ENCODE results near the gene EP400. TPM values are rescaled to one million over a fixed set of nuclear protein-coding genes. Genes with fewer than 3 reads are reported as not detected.
"Not testable (repeated sequence)": the region's sequence is repeated elsewhere in the genome, so short reads cannot be mapped to it uniquely, and the experiment has no call there.

The EP400 gene
- total RNA-seq, 1 experiment from 2014 or later = 60.5 TPM

- TF ChIP-seq, protein P1, sequence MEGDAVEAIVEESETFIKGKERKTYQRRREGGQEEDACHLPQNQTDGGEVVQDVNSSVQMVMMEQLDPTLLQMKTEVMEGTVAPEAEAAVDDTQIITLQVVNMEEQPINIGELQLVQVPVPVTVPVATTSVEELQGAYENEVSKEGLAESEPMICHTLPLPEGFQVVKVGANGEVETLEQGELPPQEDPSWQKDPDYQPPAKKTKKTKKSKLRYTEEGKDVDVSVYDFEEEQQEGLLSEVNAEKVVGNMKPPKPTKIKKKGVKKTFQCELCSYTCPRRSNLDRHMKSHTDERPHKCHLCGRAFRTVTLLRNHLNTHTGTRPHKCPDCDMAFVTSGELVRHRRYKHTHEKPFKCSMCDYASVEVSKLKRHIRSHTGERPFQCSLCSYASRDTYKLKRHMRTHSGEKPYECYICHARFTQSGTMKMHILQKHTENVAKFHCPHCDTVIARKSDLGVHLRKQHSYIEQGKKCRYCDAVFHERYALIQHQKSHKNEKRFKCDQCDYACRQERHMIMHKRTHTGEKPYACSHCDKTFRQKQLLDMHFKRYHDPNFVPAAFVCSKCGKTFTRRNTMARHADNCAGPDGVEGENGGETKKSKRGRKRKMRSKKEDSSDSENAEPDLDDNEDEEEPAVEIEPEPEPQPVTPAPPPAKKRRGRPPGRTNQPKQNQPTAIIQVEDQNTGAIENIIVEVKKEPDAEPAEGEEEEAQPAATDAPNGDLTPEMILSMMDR (IDR thresholded peaks at IDR 0.05; ENCODE audit: insufficient read depth in 1 of 2, low read depth in 1 of 2, low read length in 1 of 2, severe bottlenecking in 1 of 2, unreplicated experiment in 1 of 2) = no peak
- Mint-ChIP-seq H3K27me3 (ENCODE audit: insufficient read depth, unreplicated experiment) (no peaks in the 10 kb centered on the region), H3K9me3 (ENCODE audit: unreplicated experiment) (peaks cover 16% of the 10 kb centered on the region), H3K4me3 (ENCODE audit: unreplicated experiment) (no peak overlapping the region), H3K36me3 (ENCODE audit: insufficient read depth, unreplicated experiment) (peaks cover 36% of the 10 kb centered on the region), H3K4me1 (ENCODE audit: low read depth, unreplicated experiment) (peaks cover 7% of the 10 kb centered on the region), H3K27ac (ENCODE audit: unreplicated experiment) (no peak overlapping the region)
- CTCF ChIA-PET = no interaction called here
- POLR2A ChIA-PET = no interaction called here
- intact Hi-C loops (cut with micrococcal nuclease; ENCODE audit: unreplicated experiment) = no loop called here
- Histone ChIP-seq H3K9me3 (no peaks in the 10 kb centered on the region), H3K4me1 (no peaks in the 10 kb centered on the region), H3K4me3 (ENCODE audit: low read depth, low read length) (no peak overlapping the region), H3K36me3 (ENCODE audit: control insufficient read depth, insufficient read depth, low read length) (no peaks in the 10 kb centered on the region; the same call in 1 of the 2 replicates), H3K27me3 (replicated peaks; ENCODE audit: control insufficient read depth, insufficient read depth, low read length) (no peaks in the 10 kb centered on the region)
- no peak for DNase-seq
- BruUV-seq (replicated peaks) = no TSS peak
Observed at GRCh38 chr12:132099739-132100138, 150.0 kb downstream of the EP400 start.

DNA sequence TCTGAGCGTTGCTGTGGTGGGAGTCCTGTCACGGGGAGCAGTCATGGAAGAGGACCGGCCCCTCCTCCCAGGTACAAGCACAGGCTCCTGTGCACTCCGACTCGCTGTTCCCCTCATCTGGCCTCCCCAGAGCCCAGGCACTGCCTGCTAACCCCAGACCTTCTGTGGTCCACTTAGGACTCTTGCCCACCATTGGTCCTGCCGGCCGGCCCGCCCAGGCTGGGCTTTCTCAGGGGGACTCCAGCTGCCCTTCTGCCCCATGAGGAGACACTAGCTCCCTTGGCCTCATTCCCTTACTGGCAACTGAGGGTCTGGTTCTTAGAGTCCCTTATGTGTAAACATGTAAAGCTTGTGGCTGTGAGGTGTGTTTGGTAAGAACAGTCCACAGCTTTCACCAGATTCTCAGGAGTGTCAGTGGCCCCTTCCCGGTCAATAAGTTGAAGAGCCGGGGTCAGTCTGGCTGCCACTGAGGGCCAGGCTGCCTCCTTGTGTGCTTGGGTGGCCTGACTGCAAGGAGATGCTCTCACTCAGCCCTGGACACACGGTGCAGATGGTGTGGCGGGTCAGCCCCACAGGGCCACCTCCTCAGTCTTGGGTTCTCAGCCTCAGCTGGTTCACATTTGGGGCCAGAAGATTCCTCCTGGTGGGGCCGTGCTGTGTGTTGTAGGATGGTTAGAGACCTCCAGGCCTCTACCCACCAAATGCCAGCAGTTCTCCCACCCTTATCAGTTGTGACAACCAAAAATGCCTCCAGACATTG is 150.7 kb downstream of the EP400 start:
- BruUV-seq (replicated peaks) = no TSS peak
- ChIA-PET CTCF (no interaction called here), POLR2A (no interaction called here)
- no peaks in the 10 kb centered on the region for H3K27me3 Mint-ChIP-seq (ENCODE audit: insufficient read depth, unreplicated experiment)
- peaks cover 6% of the 10 kb centered on the region for H3K4me1 Mint-ChIP-seq (ENCODE audit: low read depth, unreplicated experiment)
- H3K9me3 ChIP-seq = no peaks in the 10 kb centered on the region
- no peak overlapping the region for H3K4me3 Mint-ChIP-seq (ENCODE audit: unreplicated experiment)
- DNase-seq = no peak
- intact Hi-C loops (cut with micrococcal nuclease; ENCODE audit: unreplicated experiment) = no loop called here
- TF ChIP-seq, protein P1 (IDR thresholded peaks at IDR 0.05; ENCODE audit: insufficient read depth in 1 of 2, low read depth in 1 of 2, low read length in 1 of 2, severe bottlenecking in 1 of 2, unreplicated experiment in 1 of 2) = no peak
- H3K4me3 ChIP-seq (ENCODE audit: low read depth, low read length) = no peak overlapping the region
- no peaks in the 10 kb centered on the region; the same call in 1 of the 2 replicates for H3K36me3 ChIP-seq (ENCODE audit: control insufficient read depth, insufficient read depth, low read length)
- no peaks in the 10 kb centered on the region for H3K27me3 ChIP-seq (replicated peaks; ENCODE audit: control insufficient read depth, insufficient read depth, low read length)
- H3K27ac Mint-ChIP-seq (ENCODE audit: unreplicated experiment) = no peak overlapping the region
- H3K36me3 Mint-ChIP-seq (ENCODE audit: insufficient read depth, unreplicated experiment) = peaks cover 28% of the 10 kb centered on the region
- H3K9me3 Mint-ChIP-seq (ENCODE audit: unreplicated experiment) = peaks cover 12% of the 10 kb centered on the region
- H3K4me1 ChIP-seq = no peaks in the 10 kb centered on the region

DNA sequence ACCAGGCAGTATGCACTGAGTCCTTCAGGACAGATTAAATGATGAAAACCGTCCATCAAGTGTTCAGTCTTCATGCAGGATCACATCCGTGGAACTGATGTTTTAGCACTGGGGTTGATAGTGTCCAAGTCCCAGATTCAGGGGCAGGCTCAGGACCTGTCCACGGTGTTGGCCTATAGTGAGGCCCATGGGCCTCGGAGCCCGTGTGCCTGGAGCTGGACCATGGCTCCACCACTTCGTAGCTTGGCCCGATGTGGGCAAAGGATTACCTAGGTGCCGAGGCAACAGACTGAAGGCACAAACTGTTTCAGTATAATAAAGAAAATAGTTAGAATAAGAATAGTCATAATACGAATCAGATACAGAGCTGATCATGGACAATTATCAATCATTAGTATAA is 152.6 kb downstream of the EP400 start:
- POLR2A ChIA-PET = no interaction called here
- DNase-seq = no peak
- BruUV-seq (replicated peaks) = no TSS peak
- H3K9me3 ChIP-seq = no peaks in the 10 kb centered on the region
- TF ChIP-seq, protein P1 (IDR thresholded peaks at IDR 0.05; ENCODE audit: insufficient read depth in 1 of 2, low read depth in 1 of 2, low read length in 1 of 2, severe bottlenecking in 1 of 2, unreplicated experiment in 1 of 2) = no peak
- no peaks in the 10 kb centered on the region for H3K9me3 Mint-ChIP-seq (ENCODE audit: unreplicated experiment)
- CTCF ChIA-PET = no interaction called here
- H3K36me3 ChIP-seq (ENCODE audit: control insufficient read depth, insufficient read depth, low read length) = no peaks in the 10 kb centered on the region; the same call in 1 of the 2 replicates
- H3K27ac Mint-ChIP-seq (ENCODE audit: unreplicated experiment) = no peak overlapping the region
- H3K27me3 ChIP-seq (replicated peaks; ENCODE audit: control insufficient read depth, insufficient read depth, low read length) = no peaks in the 10 kb centered on the region
- no peak overlapping the region for H3K4me3 ChIP-seq (ENCODE audit: low read depth, low read length)
- intact Hi-C loops (cut with micrococcal nuclease; ENCODE audit: unreplicated experiment) = no loop called here
- H3K4me1 Mint-ChIP-seq (ENCODE audit: low read depth, unreplicated experiment) = no peaks in the 10 kb centered on the region
- no peaks in the 10 kb centered on the region for H3K27me3 Mint-ChIP-seq (ENCODE audit: insufficient read depth, unreplicated experiment)
- peaks cover 10% of the 10 kb centered on the region for H3K36me3 Mint-ChIP-seq (ENCODE audit: insufficient read depth, unreplicated experiment)
- H3K4me1 ChIP-seq = no peaks in the 10 kb centered on the region
- no peak overlapping the region for H3K4me3 Mint-ChIP-seq (ENCODE audit: unreplicated experiment)

DNA sequence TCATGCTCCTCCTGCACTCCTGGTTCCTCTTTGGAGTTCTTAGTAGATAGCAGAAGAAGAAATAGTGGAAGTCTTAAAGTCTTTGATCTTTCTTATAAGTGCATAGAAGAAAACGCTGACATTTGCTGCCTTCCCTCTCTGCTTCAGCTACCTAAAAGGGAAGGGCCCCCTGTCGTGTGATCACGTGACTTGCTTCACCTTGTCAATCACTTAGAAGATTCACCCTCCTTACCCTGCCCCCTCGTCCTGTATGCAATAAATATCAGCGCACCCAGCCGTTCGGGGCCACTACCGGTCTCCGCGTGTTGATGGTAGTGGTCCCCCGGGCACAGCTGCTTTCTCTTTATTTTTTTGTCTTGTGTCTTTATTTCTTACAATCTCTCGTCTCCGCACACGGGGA is 153.3 kb downstream of the EP400 start:
- H3K4me3 ChIP-seq (ENCODE audit: low read depth, low read length); H3K9me3 ChIP-seq; DNase-seq; intact Hi-C loops (cut with micrococcal nuclease; ENCODE audit: unreplicated experiment); BruUV-seq (replicated peaks); H3K9me3 Mint-ChIP-seq (ENCODE audit: unreplicated experiment); H3K27me3 ChIP-seq (replicated peaks; ENCODE audit: control insufficient read depth, insufficient read depth, low read length); H3K27ac Mint-ChIP-seq (ENCODE audit: unreplicated experiment); H3K36me3 ChIP-seq (ENCODE audit: control insufficient read depth, insufficient read depth, low read length); H3K4me1 ChIP-seq; CTCF ChIA-PET; H3K27me3 Mint-ChIP-seq (ENCODE audit: insufficient read depth, unreplicated experiment); H3K4me3 Mint-ChIP-seq (ENCODE audit: unreplicated experiment); POLR2A ChIA-PET; H3K4me1 Mint-ChIP-seq (ENCODE audit: low read depth, unreplicated experiment): not testable (repeated sequence)
- H3K36me3 Mint-ChIP-seq (ENCODE audit: insufficient read depth, unreplicated experiment) = peaks cover 15% of the 10 kb centered on the region

Data from Caco-2 (cell line).